ENCODE data around the gene MTR. TPM values are rescaled to one million over a fixed set of nuclear protein-coding genes. Genes with fewer than 3 reads are reported as not detected.

The MTR gene
- total RNA-seq, 2 experiments from 2014 or later: 61.0 to 62.7 TPM

DNA sequence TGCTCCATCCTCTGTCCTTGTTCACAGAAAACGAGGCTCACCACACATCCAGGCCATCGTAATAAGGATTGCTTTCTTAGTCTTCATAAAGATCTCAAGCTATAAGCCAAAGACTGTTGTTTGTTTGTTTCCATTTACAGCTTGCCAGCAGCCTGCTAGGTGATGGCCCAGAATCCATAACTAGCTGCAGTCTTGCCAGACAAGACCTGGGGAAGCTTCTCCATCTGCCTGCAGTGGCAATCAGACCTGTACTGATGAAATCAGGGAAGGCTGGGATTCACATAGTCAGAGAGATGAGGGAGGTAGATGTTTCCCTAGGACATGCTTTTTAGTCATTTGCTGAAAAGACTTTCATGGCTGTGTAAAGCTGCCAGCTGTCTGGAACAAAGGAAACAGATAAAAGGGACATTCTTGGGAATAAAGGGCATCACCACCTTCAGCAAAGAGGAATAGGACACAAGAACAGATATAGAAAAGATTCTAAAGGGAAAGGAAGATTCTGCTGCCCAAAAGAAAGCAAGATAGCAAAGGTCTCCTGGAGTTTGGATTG, 158.1 kb downstream of the MTR start:
- Mint-ChIP-seq H3K9me3 (no peaks in the 10 kb centered on the region), H3K27me3 (no peaks in the 10 kb centered on the region), H3K36me3 (no peaks in the 10 kb centered on the region), H3K4me3 (no peak overlapping the region), H3K27ac (no peak overlapping the region), H3K4me1 (no peaks in the 10 kb centered on the region)
- DNase-seq (no peak), ATAC-seq (ENCODE audit: low read depth) (no peak)
- POLR2A ChIA-PET: no interaction called here

Other genes with a start within 250 kb of the MTR start
- gene HEATR1, start 190.8 kb upstream of the MTR start, total RNA-seq: 10 to 100 TPM; 40.1 to 40.5 TPM
- not detected for gene ACTN2, start 108.8 kb upstream of the MTR start, total RNA-seq
- gene MT1HL1, start 209.1 kb downstream of the MTR start, total RNA-seq: not detected
- gene RYR2, start 246.9 kb downstream of the MTR start, total RNA-seq: not detected